Measurements from ENCODE around the gene PLXNA4. TPM values are rescaled to one million over a fixed set of nuclear protein-coding genes. Genes with fewer than 3 reads are reported as not detected.

The PLXNA4 gene
- total RNA-seq, 2 donors from 2014 or later = 0.99 to 1.1 TPM

DNA sequence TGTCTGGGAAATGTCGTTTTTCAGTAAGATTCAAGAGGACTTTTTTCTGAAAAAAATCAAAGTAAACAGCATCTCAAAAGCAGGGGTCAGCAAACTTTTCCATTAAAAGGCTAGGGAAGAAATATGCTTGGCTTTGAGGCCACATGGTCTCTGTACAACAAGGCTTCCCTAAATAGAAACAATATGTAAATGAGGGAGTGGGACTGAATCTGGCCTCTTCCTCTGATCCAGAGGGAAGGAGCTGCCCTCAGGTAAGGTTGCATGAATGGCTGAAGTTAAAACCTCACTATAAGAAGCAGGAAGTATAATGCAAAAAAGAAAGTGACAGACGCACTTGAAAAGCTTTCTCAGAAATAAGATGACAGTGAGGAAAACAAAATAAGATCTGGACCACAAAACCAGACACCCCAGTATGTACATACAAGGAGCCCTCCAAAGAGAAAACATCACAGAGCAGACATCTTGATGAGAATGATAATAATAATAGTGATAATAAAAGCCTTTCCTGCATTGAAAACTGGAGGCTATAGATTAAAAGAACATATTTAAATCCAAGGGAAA, 115.2 kb downstream of the PLXNA4 start:
- Mint-ChIP-seq H3K36me3 (ENCODE audit: insufficient read depth in 2 of 2) (no peaks in the 10 kb centered on the region), H3K27ac (peak overlapping the region; percentile 97), H3K9me3 (no peaks in the 10 kb centered on the region), H3K4me3 (peak overlapping the region; percentile 68 to 75), H3K27me3 (ENCODE audit: low read depth) (no peaks in the 10 kb centered on the region), H3K4me1 (ENCODE audit: low read depth) (peaks cover 37% of the 10 kb centered on the region)
- ATAC-seq (replicated peaks in 1 of 2) (peak; percentile 88 to 89), DNase-seq (peak in 1 of 2 donors; percentile 11)

- no peak overlapping the region for H3K4me3 Mint-ChIP-seq
- DNase-seq (no peak), ATAC-seq (replicated peaks in 1 of 2) (no peak)
- H3K4me1 Mint-ChIP-seq (ENCODE audit: low read depth) = peaks cover 61% of the 10 kb centered on the region
- no peaks in the 10 kb centered on the region for H3K9me3 Mint-ChIP-seq
- no peak overlapping the region for H3K27ac Mint-ChIP-seq
- no peaks in the 10 kb centered on the region for H3K36me3 Mint-ChIP-seq (ENCODE audit: insufficient read depth in 2 of 2)
- H3K27me3 Mint-ChIP-seq (ENCODE audit: low read depth) = no peaks in the 10 kb centered on the region
Measured at GRCh38 chr7:132458729-132459128, 117.5 kb downstream of the PLXNA4 start.

- Mint-ChIP-seq H3K4me3 (no peak overlapping the region), H3K27me3 (ENCODE audit: low read depth) (no peaks in the 10 kb centered on the region), H3K36me3 (ENCODE audit: insufficient read depth in 2 of 2) (no peaks in the 10 kb centered on the region), H3K27ac (no peak overlapping the region), H3K9me3 (peaks cover 0 to 2% of the 10 kb centered on the region in 2 donors), H3K4me1 (ENCODE audit: low read depth) (peaks cover 72% of the 10 kb centered on the region)
- ATAC-seq (replicated peaks in 1 of 2) = no peak
- DNase-seq = no peak
Measured at GRCh38 chr7:132457658-132458057, 118.6 kb downstream of the PLXNA4 start.

DNA sequence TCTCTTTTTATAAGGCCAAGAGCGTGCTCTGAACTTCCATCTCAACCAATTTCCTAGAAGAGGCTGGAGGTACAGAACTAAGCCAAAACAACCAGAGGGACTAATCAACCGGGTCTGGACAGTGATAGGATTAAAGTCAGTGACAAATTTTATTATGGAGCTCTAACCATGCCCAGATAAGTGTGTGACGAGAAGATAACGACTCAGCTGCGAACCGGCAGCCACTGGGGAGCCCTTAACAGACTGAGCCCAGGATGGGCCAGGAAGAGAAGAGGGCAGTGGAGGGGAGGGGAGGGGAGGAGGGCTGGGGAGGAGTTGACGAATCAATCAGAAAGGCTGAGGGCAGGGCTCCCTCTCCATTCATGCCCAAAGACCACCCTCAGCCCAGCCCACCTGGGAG, 119.9 kb downstream of the PLXNA4 start:
- no peaks in the 10 kb centered on the region for H3K27me3 Mint-ChIP-seq (ENCODE audit: low read depth)
- DNase-seq (no peak), ATAC-seq (replicated peaks in 1 of 2) (no peak)
- peaks cover 75% of the 10 kb centered on the region for H3K4me1 Mint-ChIP-seq (ENCODE audit: low read depth)
- H3K36me3 Mint-ChIP-seq (ENCODE audit: insufficient read depth in 2 of 2) = no peaks in the 10 kb centered on the region
- H3K27ac Mint-ChIP-seq = no peak overlapping the region
- H3K4me3 Mint-ChIP-seq = no peak overlapping the region
- peaks cover 0 to 2% of the 10 kb centered on the region in 2 donors for H3K9me3 Mint-ChIP-seq

GRCh38 chr7:132455378-132455777, 120.9 kb downstream of the PLXNA4 start:
- no peaks in the 10 kb centered on the region for H3K36me3 Mint-ChIP-seq (ENCODE audit: insufficient read depth in 2 of 2)
- H3K27ac Mint-ChIP-seq = no peak overlapping the region
- no peaks in the 10 kb centered on the region for H3K27me3 Mint-ChIP-seq (ENCODE audit: low read depth)
- peaks cover 0 to 2% of the 10 kb centered on the region in 2 donors for H3K9me3 Mint-ChIP-seq
- H3K4me3 Mint-ChIP-seq = peak overlapping the region in 1 of 2 donors; percentile 13
- peaks cover 75% of the 10 kb centered on the region for H3K4me1 Mint-ChIP-seq (ENCODE audit: low read depth)
- DNase-seq (peak; percentile 49 to 55), ATAC-seq (replicated peaks in 1 of 2) (peak; percentile 77 to 82)

- H3K4me1 Mint-ChIP-seq (ENCODE audit: low read depth) = peaks cover 78% of the 10 kb centered on the region
- ATAC-seq (replicated peaks in 1 of 2) (peak; percentile 73 to 75), DNase-seq (peak; percentile 24 to 42)
Measured at GRCh38 chr7:132453826-132454225, 122.4 kb downstream of the PLXNA4 start.

GRCh38 chr7:132451161-132451560, 125.1 kb downstream of the PLXNA4 start:
- Mint-ChIP-seq H3K27ac (no peak overlapping the region), H3K4me3 (peak overlapping the region in 1 of 2 donors; percentile 11), H3K36me3 (ENCODE audit: insufficient read depth in 2 of 2) (no peaks in the 10 kb centered on the region), H3K4me1 (ENCODE audit: low read depth) (peaks cover 83% of the 10 kb centered on the region), H3K9me3 (peaks cover 0 to 4% of the 10 kb centered on the region in 2 donors), H3K27me3 (ENCODE audit: low read depth) (no peaks in the 10 kb centered on the region)
- peak in 1 of 2 donors; percentile 29 for DNase-seq
- ATAC-seq (replicated peaks in 1 of 2) = peak in 1 of 2 donors; percentile 25

More at GRCh38 chr7:132453826-132454225, 122.4 kb downstream of the PLXNA4 start:
- Mint-ChIP-seq H3K9me3 (peaks cover 0 to 4% of the 10 kb centered on the region in 2 donors), H3K36me3 (ENCODE audit: insufficient read depth in 2 of 2) (no peaks in the 10 kb centered on the region), H3K27me3 (ENCODE audit: low read depth) (no peaks in the 10 kb centered on the region), H3K27ac (no peak overlapping the region), H3K4me3 (peak overlapping the region in 1 of 2 donors; percentile 24)

DNA sequence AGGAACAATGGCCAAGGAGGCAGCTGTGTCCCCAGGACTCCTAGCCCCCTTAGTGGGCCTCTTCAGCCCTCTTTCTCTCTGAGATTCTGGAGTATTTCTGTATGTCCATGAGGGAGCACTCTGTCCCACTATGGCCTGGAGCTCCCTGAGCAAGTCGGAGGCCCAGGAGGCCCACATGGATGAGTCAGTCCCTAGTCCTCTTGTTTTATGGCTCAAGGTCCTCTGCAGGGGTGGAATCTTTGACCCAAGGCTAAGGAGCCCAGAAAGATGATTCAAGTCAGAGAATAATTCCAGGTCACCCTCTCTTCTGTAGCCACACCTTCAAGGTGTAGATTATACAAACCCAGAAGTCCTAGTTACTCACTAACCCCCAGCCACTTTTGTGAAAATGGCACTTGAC, 125.6 kb downstream of the PLXNA4 start:
- Mint-ChIP-seq H3K9me3 (peaks cover 0 to 4% of the 10 kb centered on the region in 2 donors), H3K4me1 (ENCODE audit: low read depth) (peaks cover 79% of the 10 kb centered on the region), H3K27me3 (ENCODE audit: low read depth) (no peaks in the 10 kb centered on the region), H3K4me3 (peak overlapping the region; percentile 28 to 39), H3K36me3 (ENCODE audit: insufficient read depth in 2 of 2) (no peaks in the 10 kb centered on the region), H3K27ac (peak overlapping the region; percentile 12)
- ATAC-seq (replicated peaks in 1 of 2) (no peak), DNase-seq (no peak)

DNA sequence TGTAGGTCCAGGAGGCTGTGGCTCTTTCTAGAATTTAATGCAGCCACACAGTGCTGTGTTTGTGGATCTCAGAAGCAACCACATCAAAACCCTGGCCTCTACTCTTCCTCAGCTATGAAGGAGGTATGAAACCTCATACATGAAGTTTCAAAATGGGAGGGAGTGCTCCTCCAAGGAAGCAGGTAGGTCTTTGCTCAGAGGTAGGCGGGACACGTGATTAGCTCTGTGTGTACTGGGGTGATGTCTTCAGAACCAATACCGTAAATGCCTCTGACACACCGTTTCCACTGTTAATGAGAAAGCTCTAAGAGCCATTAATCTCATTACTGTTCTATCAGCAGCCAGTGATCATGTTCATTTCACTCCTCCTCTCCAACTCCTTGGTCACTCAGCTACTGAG, 126.1 kb downstream of the PLXNA4 start:
- peak in 1 of 2 donors; percentile 24 for DNase-seq
- no peaks in the 10 kb centered on the region for H3K36me3 Mint-ChIP-seq (ENCODE audit: insufficient read depth in 2 of 2)
- ATAC-seq (replicated peaks in 1 of 2) = peak; percentile 52 to 55
- no peaks in the 10 kb centered on the region for H3K27me3 Mint-ChIP-seq (ENCODE audit: low read depth)
- peaks cover 74% of the 10 kb centered on the region for H3K4me1 Mint-ChIP-seq (ENCODE audit: low read depth)
- no peak overlapping the region for H3K27ac Mint-ChIP-seq
- H3K4me3 Mint-ChIP-seq = peak overlapping the region; percentile 28 to 39
- peaks cover 0 to 4% of the 10 kb centered on the region in 2 donors for H3K9me3 Mint-ChIP-seq

GRCh38 chr7:132446666-132447278, 129.5 kb downstream of the PLXNA4 start:
- Mint-ChIP-seq H3K4me1 (ENCODE audit: low read depth) (peaks cover 52% of the 10 kb centered on the region), H3K4me3 (no peak overlapping the region)

GRCh38 chr7:132446260-132446659, 130.0 kb downstream of the PLXNA4 start:
- no peaks in the 10 kb centered on the region for H3K36me3 Mint-ChIP-seq (ENCODE audit: insufficient read depth in 2 of 2)
- no peak for ATAC-seq (replicated peaks in 1 of 2)
- H3K9me3 Mint-ChIP-seq = peaks cover 0 to 2% of the 10 kb centered on the region in 2 donors
- peaks cover 47% of the 10 kb centered on the region for H3K4me1 Mint-ChIP-seq (ENCODE audit: low read depth)
- no peak for DNase-seq
- H3K27me3 Mint-ChIP-seq (ENCODE audit: low read depth) = no peaks in the 10 kb centered on the region
- H3K27ac Mint-ChIP-seq = no peak overlapping the region
- H3K4me3 Mint-ChIP-seq = no peak overlapping the region

More at GRCh38 chr7:132446666-132447278, 129.5 kb downstream of the PLXNA4 start:
- no peak for ATAC-seq (replicated peaks in 1 of 2)
- no peak for DNase-seq
- no peaks in the 10 kb centered on the region for H3K36me3 Mint-ChIP-seq (ENCODE audit: insufficient read depth in 2 of 2)
- H3K9me3 Mint-ChIP-seq = peaks cover 0 to 2% of the 10 kb centered on the region in 2 donors
- no peaks in the 10 kb centered on the region for H3K27me3 Mint-ChIP-seq (ENCODE audit: low read depth)
- no peak overlapping the region for H3K27ac Mint-ChIP-seq

GRCh38 chr7:132443761-132444520, 132.3 kb downstream of the PLXNA4 start:
- no peak for ATAC-seq (replicated peaks in 1 of 2)
- Mint-ChIP-seq H3K4me1 (ENCODE audit: low read depth) (peaks cover 39% of the 10 kb centered on the region), H3K4me3 (no peak overlapping the region), H3K9me3 (no peaks in the 10 kb centered on the region), H3K36me3 (ENCODE audit: insufficient read depth in 2 of 2) (no peaks in the 10 kb centered on the region), H3K27me3 (ENCODE audit: low read depth) (no peaks in the 10 kb centered on the region), H3K27ac (no peak overlapping the region)
- DNase-seq = no peak

DNA sequence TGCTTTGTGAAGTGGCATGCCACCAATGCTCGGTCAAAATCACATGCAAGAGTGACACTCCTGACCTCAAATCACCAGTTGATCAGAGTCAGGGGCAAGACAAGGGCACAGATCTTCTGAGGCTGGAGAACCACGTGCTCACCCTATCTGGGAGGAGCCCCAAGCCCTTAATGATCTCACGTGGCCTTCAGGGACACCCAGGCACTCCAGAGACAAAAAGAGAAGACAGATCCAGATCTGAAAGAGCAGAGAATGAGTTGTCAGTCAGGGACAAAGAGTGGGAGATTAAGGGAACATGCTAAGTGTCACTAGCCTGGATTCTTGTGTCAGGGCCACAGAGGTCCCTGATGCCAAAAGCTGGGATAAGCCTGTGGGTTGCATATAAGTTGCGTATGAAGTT, 134.3 kb downstream of the PLXNA4 start:
- H3K4me1 Mint-ChIP-seq (ENCODE audit: low read depth) = peaks cover 50% of the 10 kb centered on the region
- H3K36me3 Mint-ChIP-seq (ENCODE audit: insufficient read depth in 2 of 2) = no peaks in the 10 kb centered on the region
- H3K27ac Mint-ChIP-seq = no peak overlapping the region

More for the DNA sequence above, 134.3 kb downstream of the PLXNA4 start:
- H3K9me3 Mint-ChIP-seq = no peaks in the 10 kb centered on the region
- DNase-seq = no peak
- H3K4me3 Mint-ChIP-seq = no peak overlapping the region
- no peak for ATAC-seq (replicated peaks in 1 of 2)
- H3K27me3 Mint-ChIP-seq (ENCODE audit: low read depth) = no peaks in the 10 kb centered on the region
